WTC11 (cell line): Measurements from ENCODE around the gene PIK3IP1. TPM values are rescaled to one million over a fixed set of nuclear protein-coding genes. Genes with fewer than 3 reads are reported as not detected.

ENCODE experiments used
- ARID4B ChIP-seq: sonication (generic); formaldehyde crosslinking; IDR thresholded peaks from 2 replicates; pipeline ENCODE4 v1.8.0; 2023; ENCODE audit warnings: missing genetic modification reagents, mild to moderate bottlenecking, borderline replicate concordance
- ATF3 ChIP-seq: sonication (generic); formaldehyde crosslinking; conservative IDR thresholded peaks from 2 replicates; pipeline ENCODE4 v1.8.1; 2022; ENCODE audit warnings: mild to moderate bottlenecking, missing genetic modification reagents
- CBFB ChIP-seq: sonication (generic); formaldehyde crosslinking; IDR thresholded peaks from 2 replicates; pipeline ENCODE4 v1.8.1; 2022; ENCODE audit warnings: mild to moderate bottlenecking, low read depth, missing genetic modification reagents
- CREB1 ChIP-seq: sonication (generic); formaldehyde crosslinking; IDR thresholded peaks from 2 replicates; pipeline ENCODE4 v1.8.0; 2023; ENCODE audit warnings: mild to moderate bottlenecking, missing genetic modification reagents
- ELF4 ChIP-seq: sonication (generic); formaldehyde crosslinking; IDR thresholded peaks from 2 replicates; pipeline ENCODE4 v1.8.1; 2022; ENCODE audit warnings: low read depth, mild to moderate bottlenecking, moderate library complexity, missing genetic modification reagents
- EMX1 ChIP-seq: fragments of 250-450 bp; sonication (Bioruptor Pico); IDR thresholded peaks from 2 replicates; pipeline ENCODE4 v1.8.0; 2021; ENCODE audit warnings: mild to moderate bottlenecking
- FOXP4 ChIP-seq: sonication (generic); formaldehyde crosslinking; IDR thresholded peaks from 2 replicates; pipeline ENCODE4 v1.8.0; 2022; ENCODE audit warnings: mild to moderate bottlenecking, missing genetic modification reagents
- HMGXB4 ChIP-seq: sonication (generic); formaldehyde crosslinking; IDR thresholded peaks from 2 replicates; pipeline ENCODE4 v1.8.1; 2023; ENCODE audit warnings: mild to moderate bottlenecking, moderate library complexity, missing genetic modification reagents
- JUN ChIP-seq: sonication (generic); formaldehyde crosslinking; IDR thresholded peaks from 2 replicates; pipeline ENCODE4 v1.8.0; 2023; ENCODE audit warnings: mild to moderate bottlenecking, missing genetic modification reagents
- KAT7 ChIP-seq: sonication (generic); formaldehyde crosslinking; IDR thresholded peaks from 2 replicates; pipeline ENCODE4 v1.8.1; 2023; ENCODE audit warnings: missing genetic modification reagents, mild to moderate bottlenecking, borderline replicate concordance
- MLX ChIP-seq: sonication (generic); formaldehyde crosslinking; IDR thresholded peaks from 2 replicates; pipeline ENCODE4 v1.8.1; 2023; ENCODE audit warnings: mild to moderate bottlenecking, missing genetic modification reagents, moderate library complexity
- NFATC4 ChIP-seq: fragments of 250-450 bp; sonication (Bioruptor Pico); IDR thresholded peaks from 2 replicates; pipeline ENCODE4 v1.9.0; 2021; ENCODE audit warnings: mild to moderate bottlenecking
- PRDM15 ChIP-seq: sonication (generic); formaldehyde crosslinking; IDR thresholded peaks from 2 replicates; pipeline ENCODE4 v1.8.0; 2022; ENCODE audit warnings: missing genetic modification reagents
- TEAD1 ChIP-seq: sonication (generic); formaldehyde crosslinking; IDR thresholded peaks from 2 replicates; pipeline ENCODE4 v1.8.0; 2022; ENCODE audit warnings: mild to moderate bottlenecking, missing genetic modification reagents
- USF1 ChIP-seq: sonication (generic); formaldehyde crosslinking; IDR thresholded peaks from 2 replicates; pipeline ENCODE4 v1.8.0; 2022; ENCODE audit warnings: mild to moderate bottlenecking, missing genetic modification reagents
- ZNF121 ChIP-seq: sonication (generic); formaldehyde crosslinking; IDR thresholded peaks from 2 replicates; pipeline ENCODE4 v1.8.0; 2023; ENCODE audit warnings: missing genetic modification reagents
- ZNF219 ChIP-seq: sonication (generic); formaldehyde crosslinking; IDR thresholded peaks from 2 replicates; pipeline ENCODE4 v1.8.0; 2023; ENCODE audit warnings: missing genetic modification reagents, mild to moderate bottlenecking, borderline replicate concordance
- ZNF396 ChIP-seq: fragments of 250-450 bp; sonication (Bioruptor Pico); IDR thresholded peaks from 2 replicates; pipeline ENCODE4 v1.8.0; 2021; ENCODE audit warnings: mild to moderate bottlenecking, moderate library complexity, borderline replicate concordance
- ZNF532 ChIP-seq: fragments of 250-450 bp; sonication (Bioruptor Pico); IDR thresholded peaks from 2 replicates; pipeline ENCODE4 v1.9.0; 2021; ENCODE audit warnings: mild to moderate bottlenecking, borderline replicate concordance
- total RNA-seq: library from RNA; stranded (reverse); gene quantifications from 3 replicates; pipeline ENCODE4 v1.2.3, GENCODE V29; 2021

Gene PIK3IP1
- total RNA-seq, 1 experiment from 2014 or later = 2.0 TPM

- TF ChIP-seq PRDM15 (CRISPR knock-in tag) (peak; percentile 36; the same call in 1 of the 2 replicates), TEAD1 (CRISPR knock-in tag) (peak; percentile 97), EMX1 (CRISPR knock-in tag) (no peak), FOXP4 (peak; percentile 98), ZNF396 (CRISPR knock-in tag) (no peak), CBFB (CRISPR knock-in tag) (no peak), JUN (peak; percentile 94), CREB1 (CRISPR knock-in tag) (peak; percentile 92), USF1 (CRISPR knock-in tag) (peak; percentile 80), ZNF219 (CRISPR knock-in tag) (peak; percentile 31; the same call in 1 of the 2 replicates), ZNF121 (CRISPR knock-in tag) (no peak), ARID4B (CRISPR knock-in tag) (peak; percentile 96), ZNF532 (CRISPR knock-in tag) (no peak), HMGXB4 (CRISPR knock-in tag) (peak; percentile 71; the same call in 1 of the 2 replicates), ATF3 (CRISPR knock-in tag) (no peak; the same call in 1 of the 2 replicates), MLX (no peak), ELF4 (peak; percentile 93), NFATC4 (CRISPR knock-in tag) (no peak), KAT7 (CRISPR knock-in tag) (peak; percentile 80; the same call in 1 of the 2 replicates)
Observed at GRCh38 chr22:31290494-31291471, 1.5 kb downstream of the PIK3IP1 start (continued).
